Loucy (cell line): Measurements from ENCODE around the gene SFXN3.

ENCODE experiments used
- H2AFZ ChIP-seq: fragments of 200-600 bp; sonication (generic); 2 replicates; pipeline ENCODE4 v1.6.0; 2016; ENCODE audit warnings: antibody characterized with exemption, mild to moderate bottlenecking, low read length, moderate library complexity
- H3F3A ChIP-seq: fragments of 200-600 bp; 2 replicates; pipeline ENCODE4 v1.6.0; 2016; ENCODE audit warnings: antibody characterized with exemption, low read depth, mild to moderate bottlenecking
- H3K27me3 ChIP-seq: fragments of 200-600 bp; sonication (generic); 2 replicates; pipeline ENCODE4 v1.6.1; 2014; ENCODE audit warnings: low read length, mild to moderate bottlenecking; ENCODE audit not compliant: insufficient read depth, poor library complexity, severe bottlenecking
- H3K36me3 ChIP-seq: fragments of 200-600 bp; sonication (generic); 2 replicates; pipeline ENCODE4 v1.6.1; 2016; ENCODE audit warnings: low read length; ENCODE audit not compliant: insufficient read depth
- H3K4me1 ChIP-seq: fragments of 200-600 bp; sonication (generic); 2 replicates; pipeline ENCODE4 v1.5.1; 2014; ENCODE audit warnings: low read length, mild to moderate bottlenecking; ENCODE audit not compliant: insufficient read depth, poor library complexity, severe bottlenecking
- H3K4me2 ChIP-seq: fragments of 200-600 bp; sonication (generic); 2 replicates; pipeline ENCODE4 v1.6.0; 2014; ENCODE audit warnings: antibody characterized with exemption, low read length, low read depth, mild to moderate bottlenecking; ENCODE audit not compliant: poor library complexity, severe bottlenecking
- H3K4me3 ChIP-seq: fragments of 200-600 bp; sonication (generic); 2 replicates; pipeline ENCODE4 v1.5.1; 2014; ENCODE audit warnings: low read length, mild to moderate bottlenecking, mixed read lengths; ENCODE audit not compliant: poor library complexity, severe bottlenecking
- H3K79me2 ChIP-seq: fragments of 200-600 bp; sonication (generic); 2 replicates; pipeline ENCODE4 v1.6.1; 2014; ENCODE audit warnings: low read length; ENCODE audit not compliant: insufficient read depth
- H3K9ac ChIP-seq: fragments of 200-600 bp; sonication (generic); 2 replicates; pipeline ENCODE4 v1.6.0; 2014; ENCODE audit warnings: mild to moderate bottlenecking, low read depth, low read length, moderate library complexity; ENCODE audit not compliant: poor library complexity, severe bottlenecking
- H3K9me2 ChIP-seq: fragments of 200-600 bp; sonication (generic); replicated peaks from 2 replicates; pipeline ENCODE4 v1.6.1; 2016; ENCODE audit warnings: low read depth, low read length, mixed read lengths
- H3K9me3 ChIP-seq: fragments of 200-600 bp; sonication (generic); 2 replicates; pipeline ENCODE4 v1.6.1; 2014; ENCODE audit warnings: mild to moderate bottlenecking, antibody characterized with exemption, low read length, low read depth; ENCODE audit not compliant: insufficient read depth
- H4K20me1 ChIP-seq: fragments of 200-600 bp; sonication (generic); 2 replicates; pipeline ENCODE4 v1.6.0; 2014; ENCODE audit warnings: antibody characterized with exemption, low read length, mild to moderate bottlenecking; ENCODE audit not compliant: insufficient read depth, poor library complexity, severe bottlenecking
- CTCF ChIP-seq: fragments of 200-600 bp; sonication (generic); conservative IDR thresholded peaks from 2 replicates; pipeline ENCODE4 v1.5.1; 2014; ENCODE audit warnings: mild to moderate bottlenecking, antibody characterized with exemption, low read length
- EZH2phosphoT487 ChIP-seq: fragments of 200-600 bp; IDR thresholded peaks from 2 replicates; pipeline ENCODE4 v1.6.1; 2018; ENCODE audit warnings: antibody characterized with exemption, mild to moderate bottlenecking, moderate library complexity, borderline replicate concordance

SFXN3 gene

GRCh38 chr10:101067356-101068083 is 36.5 kb downstream of the SFXN3 start:
- H4K20me1 ChIP-seq: no peaks in the 10 kb centered on the region
- H3K4me1 ChIP-seq: peaks cover 34% of the 10 kb centered on the region
- no peaks in the 10 kb centered on the region for H3K27me3 ChIP-seq
- no peaks in the 10 kb centered on the region for H3F3A ChIP-seq
- TF ChIP-seq CTCF: peak; percentile 73
- TF ChIP-seq EZH2phosphoT487: no peak
- H3K36me3 ChIP-seq: no peaks in the 10 kb centered on the region
- H3K4me3 ChIP-seq: peak overlapping the region; percentile 79
- peaks cover 21% of the 10 kb centered on the region; the same call in 1 of the 2 replicates for H3K79me2 ChIP-seq
- peak overlapping the region; percentile 92 for H2AFZ ChIP-seq
- no peaks in the 10 kb centered on the region for H3K9me3 ChIP-seq
- H3K9me2 ChIP-seq: no peaks in the 10 kb centered on the region
- H3K9ac ChIP-seq: peak overlapping the region; percentile 73
- peak overlapping the region; percentile 87 for H3K4me2 ChIP-seq

- Histone ChIP-seq H2AFZ (no peak overlapping the region), H3F3A (no peaks in the 10 kb centered on the region), H3K36me3 (no peaks in the 10 kb centered on the region), H3K27me3 (no peaks in the 10 kb centered on the region), H3K79me2 (peaks cover 5% of the 10 kb centered on the region; the same call in 1 of the 2 replicates), H3K4me2 (no peak overlapping the region), H3K4me1 (peaks cover 18% of the 10 kb centered on the region), H4K20me1 (no peaks in the 10 kb centered on the region), H3K9ac (no peak overlapping the region), H3K9me3 (no peaks in the 10 kb centered on the region), H3K9me2 (no peaks in the 10 kb centered on the region), H3K4me3 (no peak overlapping the region)
- TF ChIP-seq EZH2phosphoT487: no peak
- no peak for TF ChIP-seq CTCF
These were observed 38.4 kb downstream of the SFXN3 start for GRCh38 chr10:101069441-101069840.

- no peaks in the 10 kb centered on the region for H4K20me1 ChIP-seq
- TF ChIP-seq EZH2phosphoT487 (no peak), CTCF (no peak)
- no peak overlapping the region for H3K4me3 ChIP-seq
- H3K36me3 ChIP-seq: no peaks in the 10 kb centered on the region
- H3K4me1 ChIP-seq: peaks cover 13% of the 10 kb centered on the region
- no peak overlapping the region for H3K9ac ChIP-seq
- no peak overlapping the region for H2AFZ ChIP-seq
- no peaks in the 10 kb centered on the region for H3F3A ChIP-seq
- H3K9me2 ChIP-seq: no peaks in the 10 kb centered on the region
- no peaks in the 10 kb centered on the region for H3K9me3 ChIP-seq
- H3K79me2 ChIP-seq: no peaks in the 10 kb centered on the region
- no peak overlapping the region for H3K4me2 ChIP-seq
- no peaks in the 10 kb centered on the region for H3K27me3 ChIP-seq
These were observed 39.1 kb downstream of the SFXN3 start for GRCh38 chr10:101070098-101070497.
